ENCODE measurements around the gene ABCF1. TPM values are rescaled to one million over a fixed set of nuclear protein-coding genes. Genes with fewer than 3 reads are reported as not detected.

The ABCF1 gene
- total and polyA plus RNA-seq, 9 of the 15 experiments (the other 6 are each of a cell fraction or from before 2014, with no cell fraction given): 41.6 to 193 (median 102) TPM

DNA sequence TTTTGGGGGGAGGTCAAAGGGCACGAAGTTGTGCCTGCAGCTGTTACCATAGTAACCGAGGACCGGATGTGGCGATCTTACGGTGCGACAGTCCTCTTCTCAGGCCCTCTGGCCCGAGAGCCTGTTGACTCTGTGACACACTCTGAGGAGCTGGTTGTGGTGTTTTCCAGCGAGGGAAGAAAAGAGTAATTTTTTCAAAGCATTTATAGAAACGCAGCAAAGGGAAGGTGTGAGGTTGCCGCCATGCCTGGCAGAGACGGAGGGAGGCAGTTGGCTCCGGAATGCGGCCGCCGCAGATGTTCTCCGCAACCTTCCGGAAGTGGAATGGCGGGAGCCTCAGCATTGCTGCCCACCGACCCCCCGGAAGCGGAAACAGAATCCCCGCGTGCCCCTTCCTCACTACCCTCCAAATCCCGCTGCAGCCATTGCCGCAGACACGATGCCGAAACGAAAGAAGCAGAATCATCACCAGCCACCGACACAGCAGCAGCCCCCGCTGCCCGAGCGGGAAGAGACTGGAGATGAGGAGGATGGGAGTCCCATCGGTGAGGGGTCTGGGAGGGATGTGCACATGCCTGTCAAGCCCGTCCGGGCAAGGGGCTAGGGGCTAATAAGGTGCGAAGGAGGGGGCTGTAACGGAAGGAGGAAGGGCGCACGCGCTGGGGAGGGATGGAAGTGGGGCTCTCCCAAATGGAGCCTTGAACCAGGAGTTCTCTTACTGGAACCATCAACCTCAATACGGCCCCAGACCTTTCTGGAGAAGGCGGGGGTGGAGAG is 14.1 kb upstream of the ABCF1 start, which contains the start of gene PRR3 (continued):
- no peak for TF ChIP-seq SREBF1 (IDR thresholded peaks at IDR 0.05; ENCODE audit: borderline replicate concordance, low read depth, low read length)
- TF ChIP-seq, protein P1, sequence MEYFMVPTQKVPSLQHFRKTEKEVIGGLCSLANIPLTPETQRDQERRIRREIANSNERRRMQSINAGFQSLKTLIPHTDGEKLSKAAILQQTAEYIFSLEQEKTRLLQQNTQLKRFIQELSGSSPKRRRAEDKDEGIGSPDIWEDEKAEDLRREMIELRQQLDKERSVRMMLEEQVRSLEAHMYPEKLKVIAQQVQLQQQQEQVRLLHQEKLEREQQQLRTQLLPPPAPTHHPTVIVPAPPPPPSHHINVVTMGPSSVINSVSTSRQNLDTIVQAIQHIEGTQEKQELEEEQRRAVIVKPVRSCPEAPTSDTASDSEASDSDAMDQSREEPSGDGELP (CRISPR knock-in tag; IDR thresholded peaks at IDR 0.05; ENCODE audit: borderline replicate concordance): peak; percentile 81
- no peak for TF ChIP-seq SRSF7 (optimal IDR thresholded peaks at IDR 0.05; ENCODE audit: low read depth, low read length)
- TF ChIP-seq FOXA3 (CRISPR knock-in tag; conservative IDR thresholded peaks at IDR 0.05 in 1 of 2, IDR thresholded peaks at IDR 0.05 in 1 of 2): peak; percentile 86 to 98
- TF ChIP-seq ZNF707 (CRISPR knock-in tag; conservative IDR thresholded peaks at IDR 0.05): no peak
- TF ChIP-seq, protein P2, sequence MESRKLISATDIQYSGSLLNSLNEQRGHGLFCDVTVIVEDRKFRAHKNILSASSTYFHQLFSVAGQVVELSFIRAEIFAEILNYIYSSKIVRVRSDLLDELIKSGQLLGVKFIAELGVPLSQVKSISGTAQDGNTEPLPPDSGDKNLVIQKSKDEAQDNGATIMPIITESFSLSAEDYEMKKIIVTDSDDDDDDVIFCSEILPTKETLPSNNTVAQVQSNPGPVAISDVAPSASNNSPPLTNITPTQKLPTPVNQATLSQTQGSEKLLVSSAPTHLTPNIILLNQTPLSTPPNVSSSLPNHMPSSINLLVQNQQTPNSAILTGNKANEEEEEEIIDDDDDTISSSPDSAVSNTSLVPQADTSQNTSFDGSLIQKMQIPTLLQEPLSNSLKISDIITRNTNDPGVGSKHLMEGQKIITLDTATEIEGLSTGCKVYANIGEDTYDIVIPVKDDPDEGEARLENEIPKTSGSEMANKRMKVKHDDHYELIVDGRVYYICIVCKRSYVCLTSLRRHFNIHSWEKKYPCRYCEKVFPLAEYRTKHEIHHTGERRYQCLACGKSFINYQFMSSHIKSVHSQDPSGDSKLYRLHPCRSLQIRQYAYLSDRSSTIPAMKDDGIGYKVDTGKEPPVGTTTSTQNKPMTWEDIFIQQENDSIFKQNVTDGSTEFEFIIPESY (CRISPR knock-in tag; IDR thresholded peaks at IDR 0.05): peak; percentile 57; the same call in 1 of the 2 replicates
- peak; percentile 44 for TF ChIP-seq ARHGAP35 (IDR thresholded peaks at IDR 0.05; ENCODE audit: partially characterized antibody)
- TF ChIP-seq NELFE (IDR thresholded peaks at IDR 0.05; ENCODE audit: insufficient read depth, insufficient read length): no peak
- peak; percentile 76 for TF ChIP-seq LEF1 (IDR thresholded peaks at IDR 0.05)
- no peak for TF ChIP-seq EWSR1 (IDR thresholded peaks at IDR 0.05; ENCODE audit: borderline replicate concordance, low read depth, partially characterized antibody)
- TF ChIP-seq, protein P3, sequence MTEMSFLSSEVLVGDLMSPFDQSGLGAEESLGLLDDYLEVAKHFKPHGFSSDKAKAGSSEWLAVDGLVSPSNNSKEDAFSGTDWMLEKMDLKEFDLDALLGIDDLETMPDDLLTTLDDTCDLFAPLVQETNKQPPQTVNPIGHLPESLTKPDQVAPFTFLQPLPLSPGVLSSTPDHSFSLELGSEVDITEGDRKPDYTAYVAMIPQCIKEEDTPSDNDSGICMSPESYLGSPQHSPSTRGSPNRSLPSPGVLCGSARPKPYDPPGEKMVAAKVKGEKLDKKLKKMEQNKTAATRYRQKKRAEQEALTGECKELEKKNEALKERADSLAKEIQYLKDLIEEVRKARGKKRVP (CRISPR knock-in tag; IDR thresholded peaks at IDR 0.05): no peak
- no peak for TF ChIP-seq SLC30A9 (CRISPR knock-in tag; IDR thresholded peaks at IDR 0.05)
- no peak for TF ChIP-seq NUFIP1 (IDR thresholded peaks at IDR 0.05; ENCODE audit: partially characterized antibody)
- peak; percentile 95; the same call in 1 of the 2 replicates for TF ChIP-seq KAT7 (CRISPR knock-in tag; IDR thresholded peaks at IDR 0.05; ENCODE audit: borderline replicate concordance)
- peak; percentile 90 for TF ChIP-seq ETV5 (CRISPR knock-in tag; IDR thresholded peaks at IDR 0.05; ENCODE audit: low read depth)
- peak; percentile 37; the same call in 1 of the 2 replicates for TF ChIP-seq BHLHE40 (IDR thresholded peaks at IDR 0.05; ENCODE audit: low read length)
- TF ChIP-seq, protein P4, sequence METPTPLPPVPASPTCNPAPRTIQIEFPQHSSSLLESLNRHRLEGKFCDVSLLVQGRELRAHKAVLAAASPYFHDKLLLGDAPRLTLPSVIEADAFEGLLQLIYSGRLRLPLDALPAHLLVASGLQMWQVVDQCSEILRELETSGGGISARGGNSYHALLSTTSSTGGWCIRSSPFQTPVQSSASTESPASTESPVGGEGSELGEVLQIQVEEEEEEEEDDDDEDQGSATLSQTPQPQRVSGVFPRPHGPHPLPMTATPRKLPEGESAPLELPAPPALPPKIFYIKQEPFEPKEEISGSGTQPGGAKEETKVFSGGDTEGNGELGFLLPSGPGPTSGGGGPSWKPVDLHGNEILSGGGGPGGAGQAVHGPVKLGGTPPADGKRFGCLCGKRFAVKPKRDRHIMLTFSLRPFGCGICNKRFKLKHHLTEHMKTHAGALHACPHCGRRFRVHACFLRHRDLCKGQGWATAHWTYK (CRISPR knock-in tag; IDR thresholded peaks at IDR 0.05): no peak
- no peak for TF ChIP-seq ZNF586 (CRISPR knock-in tag; conservative IDR thresholded peaks at IDR 0.05)
- no peak for TF ChIP-seq HSF4 (CRISPR knock-in tag; IDR thresholded peaks at IDR 0.05; ENCODE audit: borderline replicate concordance)
- TF ChIP-seq, protein P5, sequence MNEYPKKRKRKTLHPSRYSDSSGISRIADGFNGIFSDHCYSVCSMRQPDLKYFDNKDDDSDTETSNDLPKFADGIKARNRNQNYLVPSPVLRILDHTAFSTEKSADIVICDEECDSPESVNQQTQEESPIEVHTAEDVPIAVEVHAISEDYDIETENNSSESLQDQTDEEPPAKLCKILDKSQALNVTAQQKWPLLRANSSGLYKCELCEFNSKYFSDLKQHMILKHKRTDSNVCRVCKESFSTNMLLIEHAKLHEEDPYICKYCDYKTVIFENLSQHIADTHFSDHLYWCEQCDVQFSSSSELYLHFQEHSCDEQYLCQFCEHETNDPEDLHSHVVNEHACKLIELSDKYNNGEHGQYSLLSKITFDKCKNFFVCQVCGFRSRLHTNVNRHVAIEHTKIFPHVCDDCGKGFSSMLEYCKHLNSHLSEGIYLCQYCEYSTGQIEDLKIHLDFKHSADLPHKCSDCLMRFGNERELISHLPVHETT (CRISPR knock-in tag; conservative IDR thresholded peaks at IDR 0.05 in 1 of 2, IDR thresholded peaks at IDR 0.05 in 1 of 2): peak in 1 of 2 experiments; percentile 83; a peak in 2 of 4 replicates

All from K562 (cell line).